H1 (cell line): ENCODE results near the gene KLHL26. TPM values are rescaled to one million over a fixed set of nuclear protein-coding genes. Genes with fewer than 3 reads are reported as not detected.

Source experiments
- BACH1 ChIP-seq: IDR thresholded peaks from 2 replicates; pipeline ENCODE4 v1.6.1; 2012; ENCODE audit warnings: low read length, improper control_type of control experiment
- EGR1 ChIP-seq: IDR thresholded peaks from 2 replicates; pipeline ENCODE4 v1.6.1; 2011; ENCODE audit warnings: low read depth, low read length, borderline replicate concordance
- EZH2 ChIP-seq: fragments of 200-600 bp; sonication (generic); IDR thresholded peaks from 2 replicates; pipeline ENCODE4 v1.7.1; 2012; ENCODE audit warnings: low read depth, mild to moderate bottlenecking, moderate library complexity, low read length, inconsistent platforms; ENCODE audit not compliant: severe bottlenecking
- GABPA ChIP-seq: IDR thresholded peaks from 2 replicates; pipeline ENCODE4 v1.6.1; 2011; ENCODE audit warnings: mild to moderate bottlenecking, low read length, moderate library complexity, borderline replicate concordance; ENCODE audit not compliant: insufficient read depth
- JUN ChIP-seq: IDR thresholded peaks from 2 replicates; pipeline ENCODE4 v1.6.1; 2011; ENCODE audit warnings: low read depth, mild to moderate bottlenecking, improper control_type of control experiment, low read length
- SP4 ChIP-seq: IDR thresholded peaks from 2 replicates; pipeline ENCODE4 v1.6.1; 2012; ENCODE audit warnings: low read length, inconsistent platforms
- TEAD4 ChIP-seq: IDR thresholded peaks from 2 replicates; pipeline ENCODE4 v1.6.1; 2012; ENCODE audit warnings: low read depth, low read length, inconsistent platforms, mixed read lengths
- YY1 ChIP-seq: IDR thresholded peaks from 2 replicates; pipeline ENCODE4 v1.6.1; 2011; ENCODE audit warnings: low read depth, mild to moderate bottlenecking, low read length
- polyA plus RNA-seq, 7 experiments: library from polyadenylated mRNA; depleted of rRNA in 3 of 7; stranded (reverse) in 5 of 7; unstranded in 2 of 7; fragments of >200 nt in 5 of 7; fragments of 200-250 nt in 2 of 7; gene quantifications; 1 replicate in 5 of 7; 2 replicates in 1 of 7; 4 replicates in 1 of 7; pipeline versions ENCODE4 v1.2.1 to v1.2.3, GENCODE V29; 2011 to 2013; ENCODE audit warnings: missing spikeins in 2 of 7, mixed read lengths in 2 of 7
- total RNA-seq: library from RNA; stranded (reverse); fragmentation: NEBNext Ultra II Directional; extraction: Animal tissue kit (Norgen Biotek cat#: 25700); gene quantifications from 2 replicates; pipeline ENCODE4 v1.2.1, GENCODE V29; 2021

Gene KLHL26
- total and polyA plus RNA-seq, 2 of the 8 experiments (the other 6 are each of a cell fraction or from before 2014, with no cell fraction given), result 2.2 to 8.8 TPM

DNA sequence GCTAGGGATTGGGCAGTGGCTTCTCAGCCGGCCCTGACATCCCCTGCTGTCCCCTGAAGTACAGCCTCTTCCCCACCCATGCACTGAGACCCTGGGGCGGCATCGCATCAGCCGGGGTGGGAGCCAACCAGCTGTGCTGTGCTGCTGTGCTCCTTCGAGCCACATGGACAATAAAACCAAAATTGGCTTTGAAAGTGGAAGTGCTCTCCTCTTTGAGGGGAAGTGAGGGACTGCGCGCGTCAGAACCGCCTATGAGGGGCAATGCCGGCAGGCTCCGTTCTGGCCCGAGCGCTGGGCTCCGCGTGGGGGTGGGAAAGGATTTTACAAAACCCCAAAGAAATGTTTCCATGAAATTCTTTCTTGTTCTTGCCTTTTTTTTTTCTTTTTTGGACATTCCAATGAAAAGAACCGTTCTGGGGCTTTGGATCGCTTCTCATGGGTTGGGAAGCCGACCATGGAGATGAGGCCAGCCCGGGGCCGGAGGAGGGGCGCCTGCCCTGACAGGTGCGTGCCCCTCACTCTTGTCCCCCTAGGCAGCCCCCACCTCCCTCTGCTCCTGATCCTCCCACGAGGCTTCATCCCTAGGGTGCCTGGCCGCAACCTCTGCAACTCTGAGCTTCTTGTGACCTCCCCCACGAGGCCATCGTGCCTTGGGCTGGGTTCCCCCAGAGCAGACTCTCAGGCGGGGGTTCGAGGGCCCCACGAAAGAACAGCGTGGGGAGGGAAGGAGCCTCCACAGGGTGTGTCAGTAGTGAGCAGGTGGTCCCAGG is 22.6 kb downstream of the KLHL26 start (continued):
- TF ChIP-seq JUN (no peak), SP4 (no peak), TEAD4 (no peak), YY1 (no peak), BACH1 (no peak), EGR1 (no peak), EZH2 (no peak), GABPA (no peak)
